22Rv1 (cell line): ENCODE measurements around the gene NADK.

Experiments used
- CTCF ChIP-seq: fragments of 450-650 bp; IDR thresholded peaks from 2 replicates; pipeline ENCODE4 v1.5.1; 2017; ENCODE audit warnings: mild to moderate bottlenecking
- ZFX ChIP-seq: fragments of 450-650 bp; IDR thresholded peaks from 2 replicates; pipeline ENCODE4 v1.6.1; 2017; ENCODE audit warnings: antibody characterized with exemption, borderline replicate concordance

GRCh38 chr1:1785666-1786065 lies 7.4 kb upstream of the NADK start:
- TF ChIP-seq CTCF (no peak), ZFX (no peak)
